H9 (cell line): ENCODE data around the gene MUTYH. TPM values are rescaled to one million over a fixed set of nuclear protein-coding genes. Genes with fewer than 3 reads are reported as not detected.
A peak's percentile ranks its signal among the peaks of the same experiment; 100 is the strongest.

ENCODE experiments used
- DNase-seq: peaks from one replicate; pipeline ENCODE4 v3.0.0-alpha.2; 2017
- H2AFZ ChIP-seq: one replicate; pipeline ENCODE4 v1.6.1; 2013; ENCODE audit warnings: mild to moderate bottlenecking, low read length, control low read depth, moderate library complexity
- H2AK5ac ChIP-seq: 2 replicates; pipeline ENCODE4 v1.6.1; 2013; ENCODE audit warnings: low read length, control low read depth, mixed read lengths; ENCODE audit not compliant: insufficient read length
- H2BK120ac ChIP-seq: one replicate; pipeline ENCODE4 v1.6.1; 2013; ENCODE audit warnings: low read depth, mild to moderate bottlenecking, low read length, control low read depth, inconsistent platforms; ENCODE audit not compliant: poor library complexity, severe bottlenecking
- H2BK12ac ChIP-seq: 2 replicates; pipeline ENCODE4 v1.6.1; 2013; ENCODE audit warnings: low read length, control low read depth, mixed read lengths, low read depth; ENCODE audit not compliant: insufficient read length
- H2BK15ac ChIP-seq: 2 replicates; pipeline ENCODE4 v1.6.1; 2013; ENCODE audit warnings: low read depth, low read length, control low read depth
- H2BK20ac ChIP-seq: one replicate; pipeline ENCODE4 v1.6.1; 2013; ENCODE audit warnings: low read depth, mild to moderate bottlenecking, low read length, control low read depth, inconsistent platforms; ENCODE audit not compliant: poor library complexity, severe bottlenecking
- H2BK5ac ChIP-seq: 2 replicates; pipeline ENCODE4 v1.6.1; 2013; ENCODE audit warnings: low read length, control low read depth, mixed read lengths; ENCODE audit not compliant: insufficient read length
- H3K14ac ChIP-seq: 2 replicates; pipeline ENCODE4 v1.6.1; 2013; ENCODE audit warnings: low read length, control low read depth; ENCODE audit not compliant: insufficient read depth
- H3K18ac ChIP-seq: 2 replicates; pipeline ENCODE4 v1.6.1; 2013; ENCODE audit warnings: low read depth, mild to moderate bottlenecking, mixed read lengths, low read length, control low read depth; ENCODE audit not compliant: insufficient read length
- H3K23ac ChIP-seq: 2 replicates; pipeline ENCODE4 v1.6.1; 2013; ENCODE audit warnings: low read length, control low read depth, mixed read lengths, low read depth; ENCODE audit not compliant: insufficient read length
- H3K23me2 ChIP-seq: 2 replicates; pipeline ENCODE4 v1.6.1; 2013; ENCODE audit warnings: low read depth, mild to moderate bottlenecking, mixed read lengths, low read length, control low read depth; ENCODE audit not compliant: insufficient read length, poor library complexity, severe bottlenecking
- H3K27ac ChIP-seq: 2 replicates; pipeline ENCODE4 v1.5.1; 2013; ENCODE audit warnings: low read length, control low read depth, mixed read lengths, low read depth; ENCODE audit not compliant: insufficient read length
- H3K27me3 ChIP-seq: 2 replicates; pipeline ENCODE4 v1.6.1; 2013; ENCODE audit warnings: low read length, control low read depth, inconsistent platforms; ENCODE audit not compliant: insufficient read depth
- H3K4ac ChIP-seq: 2 replicates; pipeline ENCODE4 v1.6.1; 2013; ENCODE audit warnings: low read depth, mild to moderate bottlenecking, control low read depth, inconsistent platforms, low read length, moderate library complexity
- H3K4me1 ChIP-seq: 2 replicates; pipeline ENCODE4 v1.6.1; 2013; ENCODE audit warnings: low read length, control low read depth, inconsistent platforms; ENCODE audit not compliant: insufficient read depth
- H3K4me2 ChIP-seq: 2 replicates; pipeline ENCODE4 v1.6.1; 2013; ENCODE audit warnings: low read length, control low read depth, mixed read lengths; ENCODE audit not compliant: insufficient read length, insufficient read depth
- H3K56ac ChIP-seq: 2 replicates; pipeline ENCODE4 v1.6.1; 2013; ENCODE audit warnings: low read depth, mild to moderate bottlenecking, mixed read lengths, low read length, control low read depth; ENCODE audit not compliant: insufficient read length
- H3K79me1 ChIP-seq: 2 replicates; pipeline ENCODE4 v1.6.1; 2013; ENCODE audit warnings: low read depth, mild to moderate bottlenecking, moderate library complexity, low read length, control low read depth, inconsistent platforms; ENCODE audit not compliant: insufficient read depth, poor library complexity, severe bottlenecking
- H3K79me2 ChIP-seq: 2 replicates; pipeline ENCODE4 v1.6.1; 2013; ENCODE audit warnings: low read length, control low read depth, inconsistent platforms; ENCODE audit not compliant: insufficient read depth
- H3K9ac ChIP-seq: 2 replicates; pipeline ENCODE4 v1.6.1; 2013; ENCODE audit warnings: low read length, control low read depth, mixed read lengths; ENCODE audit not compliant: insufficient read length; ENCODE audit errors: extremely low read depth
- H3K9me3 ChIP-seq: one replicate; pipeline ENCODE4 v1.6.1; 2013; ENCODE audit warnings: low read depth, low read length, inconsistent platforms; ENCODE audit not compliant: control insufficient read depth
- H3T11ph ChIP-seq: one replicate; pipeline ENCODE4 v1.6.1; 2013; ENCODE audit warnings: mild to moderate bottlenecking, low read length, control low read depth, inconsistent platforms
- H4K20me1 ChIP-seq: one replicate; pipeline ENCODE4 v1.6.1; 2013; ENCODE audit not compliant: control insufficient read depth, insufficient read length, insufficient read depth
- H4K5ac ChIP-seq: 2 replicates; pipeline ENCODE4 v1.6.1; 2013; ENCODE audit warnings: low read depth, mild to moderate bottlenecking, mixed read lengths, low read length, control low read depth; ENCODE audit not compliant: insufficient read length
- H4K8ac ChIP-seq: replicated peaks from 2 replicates; pipeline ENCODE4 v1.6.1; 2013; ENCODE audit warnings: low read length, control low read depth, mixed read lengths, low read depth; ENCODE audit not compliant: insufficient read length
- H4K91ac ChIP-seq: 2 replicates; pipeline ENCODE4 v1.6.1; 2013; ENCODE audit warnings: low read depth, mild to moderate bottlenecking, moderate library complexity, mixed read lengths, low read length, control low read depth; ENCODE audit not compliant: insufficient read length
- H3K27ac Mint-ChIP-seq, 3 experiments: 2 replicates in 2 of 3; 3 replicates in 1 of 3; pipeline ENCODE4 v1.8.0; 2020 to 2021; ENCODE audit warnings: mixed read lengths in 3 of 3, mild to moderate bottlenecking in 1 of 3, moderate library complexity in 1 of 3
- H3K27me3 Mint-ChIP-seq: 2 replicates; pipeline ENCODE4 v1.8.0; 2021; ENCODE audit warnings: low read depth, mild to moderate bottlenecking, moderate library complexity, mixed read lengths
- H3K36me3 Mint-ChIP-seq, 3 experiments: 2 replicates in 2 of 3; 3 replicates in 1 of 3; pipeline ENCODE4 v1.8.0; 2020 to 2021; ENCODE audit warnings: low read depth in 3 of 3, mixed read lengths in 3 of 3; ENCODE audit not compliant: insufficient read depth in 1 of 3
- H3K4me1 Mint-ChIP-seq, 2 experiments: 2 replicates each; pipeline ENCODE4 v1.8.0; 2020; ENCODE audit warnings: mixed read lengths in 2 of 2
- H3K4me3 Mint-ChIP-seq, 2 experiments: 2 replicates in 1 of 2; 3 replicates in 1 of 2; pipeline ENCODE4 v1.8.0; 2020 to 2021; ENCODE audit warnings: mild to moderate bottlenecking in 2 of 2, mixed read lengths in 2 of 2, moderate library complexity in 1 of 2
- H3K9me3 Mint-ChIP-seq, 2 experiments: 2 replicates in 1 of 2; 3 replicates in 1 of 2; pipeline ENCODE4 v1.8.0; 2020; ENCODE audit warnings: mild to moderate bottlenecking in 2 of 2, mixed read lengths in 2 of 2, moderate library complexity in 1 of 2
- WGBS: extraction: QIAGEN DNeasy Blood & Tissue Kit; methylation state at CpG from one replicate; pipeline ENCODE4 v1.1.7; 2013; ENCODE audit warnings: missing lambda C conversion rate, low lambda C conversion rate, mixed read lengths; ENCODE audit not compliant: insufficient read length; ENCODE audit errors: extremely low coverage; 5-methylcytosine and 5-hydroxymethylcytosine counted together
- total RNA-seq: library from RNA; stranded (reverse); gene quantifications from 2 replicates; pipeline ENCODE4 v1.2.1, GENCODE V29; 2021
- TF ChIP-seq, protein P1 (sequence below): fragments of 200-600 bp; sonication (generic); conservative IDR thresholded peaks from 3 replicates; pipeline ENCODE4 v1.8.0; 2021; ENCODE audit warnings: antibody characterized with exemption, mild to moderate bottlenecking

Gene MUTYH
- total RNA-seq, 1 experiment from 2014 or later, result 52.6 TPM

DNA sequence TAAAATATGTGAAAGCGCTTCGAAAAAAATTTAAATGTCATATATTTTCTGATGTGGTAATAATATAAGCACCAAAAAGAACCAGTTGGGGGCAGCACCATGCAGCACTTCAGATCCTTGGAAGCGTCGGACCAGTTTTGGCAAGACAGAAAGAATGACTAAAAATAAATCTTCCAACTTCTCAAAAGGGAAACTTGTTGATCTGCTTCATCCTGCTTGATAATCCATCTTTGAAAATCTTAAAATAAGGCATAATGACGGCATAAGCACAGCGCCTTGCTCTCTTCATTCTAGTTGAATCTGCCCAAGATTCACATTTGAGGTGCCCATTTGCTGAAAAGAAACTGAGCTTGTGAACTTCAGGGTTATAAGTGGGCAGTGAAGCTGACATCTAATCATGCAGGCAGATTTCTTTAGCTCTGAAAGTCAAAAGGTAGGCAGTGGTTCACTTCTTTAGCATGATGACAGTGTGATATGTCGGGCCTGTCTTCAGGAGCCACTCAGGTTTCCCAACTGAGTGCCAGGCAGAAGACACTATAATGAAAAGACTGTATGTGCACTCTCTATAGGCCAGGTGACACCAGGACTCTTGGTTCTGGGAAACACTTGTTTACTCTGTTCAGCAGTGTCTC lies 19.8 kb upstream of the MUTYH start:
- no peak overlapping the region for H2BK15ac ChIP-seq
- no peak overlapping the region for H3K9ac ChIP-seq
- H3K56ac ChIP-seq, result no peak overlapping the region
- H3K9me3 ChIP-seq, result no peaks in the 10 kb centered on the region
- H3K27ac ChIP-seq, result peak overlapping the region; percentile 64
- no peaks in the 10 kb centered on the region for H3K23me2 ChIP-seq
- WGBS, result no CpG with 5 or more reads among the region's 7 CpGs
- H3K79me1 ChIP-seq, result no peaks in the 10 kb centered on the region
- H2BK20ac ChIP-seq, result no peak overlapping the region
- no peaks in the 10 kb centered on the region for H3K27me3 Mint-ChIP-seq
- no peaks in the 10 kb centered on the region for H3K9me3 Mint-ChIP-seq
- H3K27ac Mint-ChIP-seq, result peak overlapping the region; percentile 13 to 84 (median 78); a peak in 5 of 7 replicates
- H3K14ac ChIP-seq, result no peak overlapping the region
- H3K79me2 ChIP-seq, result no peaks in the 10 kb centered on the region
- no peak overlapping the region for H2AFZ ChIP-seq
- no peak overlapping the region for H2BK12ac ChIP-seq
- H4K5ac ChIP-seq, result no peak overlapping the region
- H2AK5ac ChIP-seq, result no peak overlapping the region
- no peak overlapping the region for H3K18ac ChIP-seq
- H3K23ac ChIP-seq, result no peak overlapping the region
- H3K4me2 ChIP-seq, result peak overlapping the region; percentile 55
- no peak overlapping the region for H2BK5ac ChIP-seq
- no peak overlapping the region for H3K4ac ChIP-seq
- H4K20me1 ChIP-seq, result no peaks in the 10 kb centered on the region
- peaks cover 6% of the 10 kb centered on the region; the same call in 1 of the 2 replicates for H3K4me1 ChIP-seq
- H2BK120ac ChIP-seq, result no peak overlapping the region
- H3T11ph ChIP-seq, result no peak overlapping the region
- TF ChIP-seq, protein P1, sequence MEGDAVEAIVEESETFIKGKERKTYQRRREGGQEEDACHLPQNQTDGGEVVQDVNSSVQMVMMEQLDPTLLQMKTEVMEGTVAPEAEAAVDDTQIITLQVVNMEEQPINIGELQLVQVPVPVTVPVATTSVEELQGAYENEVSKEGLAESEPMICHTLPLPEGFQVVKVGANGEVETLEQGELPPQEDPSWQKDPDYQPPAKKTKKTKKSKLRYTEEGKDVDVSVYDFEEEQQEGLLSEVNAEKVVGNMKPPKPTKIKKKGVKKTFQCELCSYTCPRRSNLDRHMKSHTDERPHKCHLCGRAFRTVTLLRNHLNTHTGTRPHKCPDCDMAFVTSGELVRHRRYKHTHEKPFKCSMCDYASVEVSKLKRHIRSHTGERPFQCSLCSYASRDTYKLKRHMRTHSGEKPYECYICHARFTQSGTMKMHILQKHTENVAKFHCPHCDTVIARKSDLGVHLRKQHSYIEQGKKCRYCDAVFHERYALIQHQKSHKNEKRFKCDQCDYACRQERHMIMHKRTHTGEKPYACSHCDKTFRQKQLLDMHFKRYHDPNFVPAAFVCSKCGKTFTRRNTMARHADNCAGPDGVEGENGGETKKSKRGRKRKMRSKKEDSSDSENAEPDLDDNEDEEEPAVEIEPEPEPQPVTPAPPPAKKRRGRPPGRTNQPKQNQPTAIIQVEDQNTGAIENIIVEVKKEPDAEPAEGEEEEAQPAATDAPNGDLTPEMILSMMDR, result peak; percentile 81
- H4K8ac ChIP-seq, result no peak overlapping the region
- H4K91ac ChIP-seq, result no peak overlapping the region
- no peaks in the 10 kb centered on the region for H3K27me3 ChIP-seq
- no peaks in the 10 kb centered on the region for H3K36me3 Mint-ChIP-seq
- H3K4me1 Mint-ChIP-seq, result peaks cover 23 to 28% of the 10 kb centered on the region in 2 experiments
- peak overlapping the region in 1 of 2 experiments; percentile 62; a peak in 1 of 5 replicates for H3K4me3 Mint-ChIP-seq
- no peak for DNase-seq
